GM20000 (cell line): ENCODE results near the gene KLHL34.
A peak's percentile ranks its signal among the peaks of the same experiment; 100 is the strongest.

Experiments
- DNase-seq: peaks from one replicate; pipeline ENCODE4 v3.0.0; 2012; ENCODE audit warnings: low spot score
- CTCF ChIP-seq: IDR thresholded peaks from 2 replicates; pipeline ENCODE4 v1.5.1; 2012; ENCODE audit warnings: mild to moderate bottlenecking, control low read depth; ENCODE audit errors: extremely low read depth, missing control alignments

KLHL34 gene

GRCh38 chrX:21658152-21658737 lies at the start of gene KLHL34:
Gene KLHL34 (minus strand): TSS chrX:21658330. CDS start chrX:21657788, 542 bp downstream.
- no peak for TF ChIP-seq CTCF
- peak; percentile 13 for DNase-seq

- no peak for DNase-seq
- no peak for TF ChIP-seq CTCF
These were observed 47.1 kb upstream of the KLHL34 start for GRCh38 chrX:21705225-21705624.

GRCh38 chrX:21702725-21703124 lies 44.6 kb upstream of the KLHL34 start:
- TF ChIP-seq CTCF, result no peak
- no peak for DNase-seq

GRCh38 chrX:21700967-21701366 lies 42.8 kb upstream of the KLHL34 start:
- no peak for DNase-seq
- no peak for TF ChIP-seq CTCF

GRCh38 chrX:21700275-21700674 lies 42.1 kb upstream of the KLHL34 start:
- DNase-seq, result no peak
- TF ChIP-seq CTCF, result no peak

GRCh38 chrX:21699136-21699535 lies 41.0 kb upstream of the KLHL34 start:
- no peak for TF ChIP-seq CTCF
- no peak for DNase-seq

GRCh38 chrX:21698272-21698671 lies 40.1 kb upstream of the KLHL34 start:
- DNase-seq, result no peak
- no peak for TF ChIP-seq CTCF
